Stimulated activated effector memory CD8-positive, alpha-beta T cell treated with anti-CD3 and anti-CD28 coated beads, Interleukin-12 subunit alpha, Interleukin-12 subunit beta, amount 100 ng/mL, for 72 hours (primary cell): ENCODE measurements around the gene MEIOB.

ENCODE experiments used
- ATAC-seq: fragments of 150-1000 bp; cut with Tn5 transposase; 2 replicates; pipeline ENCODE4 v1.10.0; 2021
- DNase-seq, 2 donors: peaks; one replicate each; pipeline ENCODE4 v3.0.0; 2021 to 2022; ENCODE audit warnings: low spot score in 2 of 2
- H3K27ac Mint-ChIP-seq: one replicate; pipeline ENCODE4 v1.8.0; 2022; ENCODE audit warnings: mild to moderate bottlenecking, mixed read lengths
- H3K36me3 Mint-ChIP-seq: one replicate; pipeline ENCODE4 v1.8.0; 2022; ENCODE audit warnings: mild to moderate bottlenecking, mixed read lengths
- H3K4me1 Mint-ChIP-seq: one replicate; pipeline ENCODE4 v1.8.0; 2022; ENCODE audit warnings: mixed read lengths
- H3K4me3 Mint-ChIP-seq: one replicate; pipeline ENCODE4 v1.8.0; 2022; ENCODE audit warnings: mild to moderate bottlenecking, mixed read lengths
- H3K9me3 Mint-ChIP-seq: one replicate; pipeline ENCODE4 v1.8.0; 2022; ENCODE audit warnings: mixed read lengths

Gene MEIOB

GRCh38 chr16:1870365-1871082 is 1.4 kb downstream of the MEIOB start:
- no peak for DNase-seq
- H3K9me3 Mint-ChIP-seq = no peaks in the 10 kb centered on the region
- ATAC-seq = no peak
- H3K4me1 Mint-ChIP-seq = peaks cover 7% of the 10 kb centered on the region
- H3K27ac Mint-ChIP-seq = no peak overlapping the region
- H3K4me3 Mint-ChIP-seq = no peak overlapping the region
- H3K36me3 Mint-ChIP-seq = no peaks in the 10 kb centered on the region

GRCh38 chr16:1865902-1866690 is 5.9 kb downstream of the MEIOB start:
- H3K9me3 Mint-ChIP-seq = no peaks in the 10 kb centered on the region
- ATAC-seq (no peak), DNase-seq (no peak)
- no peak overlapping the region for H3K27ac Mint-ChIP-seq
- no peaks in the 10 kb centered on the region for H3K4me1 Mint-ChIP-seq
- H3K4me3 Mint-ChIP-seq = no peak overlapping the region
- H3K36me3 Mint-ChIP-seq = no peaks in the 10 kb centered on the region

- DNase-seq (no peak), ATAC-seq (no peak)
- Mint-ChIP-seq H3K27ac (no peak overlapping the region), H3K9me3 (no peaks in the 10 kb centered on the region), H3K4me1 (no peaks in the 10 kb centered on the region), H3K36me3 (no peaks in the 10 kb centered on the region), H3K4me3 (no peak overlapping the region)
Observed at GRCh38 chr16:1863681-1864460, 8.1 kb downstream of the MEIOB start.

- H3K9me3 Mint-ChIP-seq = no peaks in the 10 kb centered on the region
- H3K27ac Mint-ChIP-seq = no peak overlapping the region
- H3K4me3 Mint-ChIP-seq = no peak overlapping the region
- no peak for DNase-seq
- no peaks in the 10 kb centered on the region for H3K36me3 Mint-ChIP-seq
- H3K4me1 Mint-ChIP-seq = no peaks in the 10 kb centered on the region
- no peak for ATAC-seq
Observed at GRCh38 chr16:1862394-1862793, 9.6 kb downstream of the MEIOB start.

- no peaks in the 10 kb centered on the region for H3K9me3 Mint-ChIP-seq
- H3K27ac Mint-ChIP-seq = no peak overlapping the region
- H3K4me1 Mint-ChIP-seq = peaks cover 4% of the 10 kb centered on the region
- no peak for DNase-seq
- peak; percentile 65 for ATAC-seq
- H3K4me3 Mint-ChIP-seq = no peak overlapping the region
- H3K36me3 Mint-ChIP-seq = no peaks in the 10 kb centered on the region
Observed at GRCh38 chr16:1861730-1862129, 10.2 kb downstream of the MEIOB start.

GRCh38 chr16:1859650-1860049 is 12.3 kb downstream of the MEIOB start:
- peaks cover 19% of the 10 kb centered on the region for H3K4me1 Mint-ChIP-seq
- H3K4me3 Mint-ChIP-seq = no peak overlapping the region
- ATAC-seq = no peak
- no peaks in the 10 kb centered on the region for H3K9me3 Mint-ChIP-seq
- H3K36me3 Mint-ChIP-seq = no peaks in the 10 kb centered on the region
- DNase-seq = no peak
- no peak overlapping the region for H3K27ac Mint-ChIP-seq

- Mint-ChIP-seq H3K4me3 (no peak overlapping the region), H3K9me3 (no peaks in the 10 kb centered on the region), H3K4me1 (peaks cover 21% of the 10 kb centered on the region), H3K27ac (no peak overlapping the region), H3K36me3 (no peaks in the 10 kb centered on the region)
- ATAC-seq (no peak), DNase-seq (no peak)
Observed at GRCh38 chr16:1858189-1858865, 13.6 kb downstream of the MEIOB start.

GRCh38 chr16:1857433-1858097 is 14.4 kb downstream of the MEIOB start:
- Mint-ChIP-seq H3K4me1 (peaks cover 21% of the 10 kb centered on the region), H3K27ac (no peak overlapping the region), H3K36me3 (no peaks in the 10 kb centered on the region), H3K9me3 (no peaks in the 10 kb centered on the region), H3K4me3 (no peak overlapping the region)
- DNase-seq = no peak
- ATAC-seq = no peak

GRCh38 chr16:1851793-1852192 is 20.2 kb downstream of the MEIOB start:
- Mint-ChIP-seq H3K4me3 (no peak overlapping the region), H3K4me1 (peaks cover 16% of the 10 kb centered on the region), H3K27ac (no peak overlapping the region), H3K36me3 (no peaks in the 10 kb centered on the region), H3K9me3 (no peaks in the 10 kb centered on the region)
- no peak for DNase-seq
- ATAC-seq = no peak

GRCh38 chr16:1850981-1851380 is 21.0 kb downstream of the MEIOB start:
- ATAC-seq (no peak), DNase-seq (no peak)
- H3K27ac Mint-ChIP-seq = no peak overlapping the region
- H3K4me3 Mint-ChIP-seq = no peak overlapping the region
- H3K36me3 Mint-ChIP-seq = no peaks in the 10 kb centered on the region
- no peaks in the 10 kb centered on the region for H3K9me3 Mint-ChIP-seq
- peaks cover 15% of the 10 kb centered on the region for H3K4me1 Mint-ChIP-seq

GRCh38 chr16:1846416-1846815 is 25.5 kb downstream of the MEIOB start:
- ATAC-seq (no peak), DNase-seq (no peak)
- Mint-ChIP-seq H3K4me1 (no peaks in the 10 kb centered on the region), H3K36me3 (no peaks in the 10 kb centered on the region), H3K27ac (no peak overlapping the region), H3K4me3 (no peak overlapping the region), H3K9me3 (no peaks in the 10 kb centered on the region)

GRCh38 chr16:1845985-1846384 is 26.0 kb downstream of the MEIOB start:
- Mint-ChIP-seq H3K36me3 (no peaks in the 10 kb centered on the region), H3K4me1 (no peaks in the 10 kb centered on the region), H3K27ac (no peak overlapping the region), H3K4me3 (no peak overlapping the region), H3K9me3 (no peaks in the 10 kb centered on the region)
- DNase-seq = no peak
- ATAC-seq = no peak

GRCh38 chr16:1839554-1839953 is 32.4 kb downstream of the MEIOB start:
- no peak for ATAC-seq
- Mint-ChIP-seq H3K4me1 (no peaks in the 10 kb centered on the region), H3K9me3 (no peaks in the 10 kb centered on the region), H3K36me3 (peaks cover 5% of the 10 kb centered on the region), H3K4me3 (no peak overlapping the region), H3K27ac (no peak overlapping the region)
- DNase-seq = no peak

- ATAC-seq (no peak), DNase-seq (no peak)
- H3K9me3 Mint-ChIP-seq = no peaks in the 10 kb centered on the region
- peak overlapping the region; percentile 17 for H3K27ac Mint-ChIP-seq
- H3K4me3 Mint-ChIP-seq = no peak overlapping the region
- peaks cover 5% of the 10 kb centered on the region for H3K4me1 Mint-ChIP-seq
- peaks cover 18% of the 10 kb centered on the region for H3K36me3 Mint-ChIP-seq
Observed at GRCh38 chr16:1834096-1834495, 37.9 kb downstream of the MEIOB start.
